ENCODE measurements around the gene TFDP1.
"Not testable (repeated sequence)": the region's sequence is repeated elsewhere in the genome, so short reads cannot be mapped to it uniquely, and the experiment has no call there.

Gene TFDP1

DNA sequence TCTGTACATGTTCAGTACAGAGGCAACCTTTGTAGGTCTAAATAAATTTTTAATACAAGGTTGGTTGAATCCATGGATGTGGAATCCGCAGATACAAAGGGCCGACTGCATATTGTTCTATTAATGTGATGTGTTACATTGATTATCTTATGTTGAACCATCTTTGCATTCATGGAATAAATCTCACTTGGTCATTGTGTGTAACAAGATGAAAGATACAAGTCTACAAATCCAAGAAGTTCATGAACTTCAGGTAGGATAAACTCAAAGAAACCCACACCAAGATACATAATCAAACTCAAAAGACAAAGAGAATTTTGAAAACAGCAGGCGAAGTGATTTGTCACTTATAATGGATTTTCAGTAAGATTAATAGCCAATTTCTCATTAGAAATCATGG, 8.0 kb upstream of the TFDP1 start:
- DNase-seq, result no peak

DNA sequence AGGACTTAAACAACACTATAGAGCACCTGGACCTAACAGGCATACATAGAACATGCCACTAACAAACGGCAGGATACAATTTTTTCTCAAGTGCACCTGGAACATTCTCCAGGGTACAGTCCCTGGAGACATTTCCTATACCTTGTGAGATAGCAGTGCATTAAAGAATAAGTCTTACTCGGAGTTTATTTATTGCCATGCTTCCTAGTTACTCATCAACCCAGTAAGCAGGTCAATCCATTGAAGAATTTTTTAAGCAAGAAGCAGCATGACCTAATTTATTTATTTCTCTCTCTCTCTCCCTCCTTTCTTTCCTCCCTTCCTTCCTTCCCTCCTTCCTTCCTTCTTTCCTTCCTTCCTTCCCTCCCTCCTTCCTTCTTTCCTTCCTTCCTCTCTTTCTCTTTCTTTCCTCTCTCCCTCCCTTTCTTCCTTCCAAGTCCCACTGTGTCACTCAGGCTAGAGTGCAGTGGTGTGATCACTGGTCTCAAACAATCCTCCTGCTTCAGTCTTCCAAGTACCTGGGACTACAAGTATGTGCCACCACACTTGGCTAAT, 6.6 kb upstream of the TFDP1 start:
- no peak for DNase-seq

DNA sequence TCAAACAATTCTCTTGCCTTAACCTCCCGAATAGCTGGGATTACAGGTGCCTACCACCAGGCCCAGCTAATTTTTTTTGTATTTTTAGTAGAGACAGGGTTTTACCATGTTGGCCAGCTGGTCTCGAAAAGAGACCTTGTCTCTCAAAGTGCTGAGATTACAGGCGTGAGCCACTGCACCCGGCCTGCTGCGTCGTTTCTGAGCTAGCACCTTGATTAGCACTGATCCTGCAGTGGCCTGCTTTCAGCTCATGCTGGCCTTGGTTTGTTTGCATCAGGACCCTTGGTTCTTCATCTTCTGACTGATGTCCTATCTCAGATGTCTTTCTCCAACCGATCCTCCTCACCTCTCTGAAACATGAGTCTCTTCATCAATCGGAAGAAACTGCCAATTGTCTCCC, 4.9 kb upstream of the TFDP1 start:
- DNase-seq, result no peak

DNA sequence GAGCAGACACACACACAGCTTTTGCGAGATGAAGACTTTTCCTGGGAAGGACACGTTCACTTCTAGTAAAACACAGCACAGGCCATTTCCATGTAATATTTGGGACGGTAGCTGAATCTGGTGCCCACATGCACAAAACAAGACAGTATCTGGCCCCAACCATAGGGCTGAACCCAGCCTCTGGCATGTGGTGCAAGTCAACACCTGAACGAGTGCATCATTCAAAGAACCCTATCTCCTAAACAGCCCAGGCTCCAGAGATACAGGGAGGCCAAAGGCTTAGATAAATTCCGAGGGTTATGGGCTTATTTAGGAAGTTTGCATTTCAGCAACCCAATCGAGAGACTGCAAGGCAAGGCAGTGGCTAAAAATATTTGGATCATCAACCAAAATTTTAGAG, 2.7 kb upstream of the TFDP1 start:
- DNase-seq, result no peak

DNA sequence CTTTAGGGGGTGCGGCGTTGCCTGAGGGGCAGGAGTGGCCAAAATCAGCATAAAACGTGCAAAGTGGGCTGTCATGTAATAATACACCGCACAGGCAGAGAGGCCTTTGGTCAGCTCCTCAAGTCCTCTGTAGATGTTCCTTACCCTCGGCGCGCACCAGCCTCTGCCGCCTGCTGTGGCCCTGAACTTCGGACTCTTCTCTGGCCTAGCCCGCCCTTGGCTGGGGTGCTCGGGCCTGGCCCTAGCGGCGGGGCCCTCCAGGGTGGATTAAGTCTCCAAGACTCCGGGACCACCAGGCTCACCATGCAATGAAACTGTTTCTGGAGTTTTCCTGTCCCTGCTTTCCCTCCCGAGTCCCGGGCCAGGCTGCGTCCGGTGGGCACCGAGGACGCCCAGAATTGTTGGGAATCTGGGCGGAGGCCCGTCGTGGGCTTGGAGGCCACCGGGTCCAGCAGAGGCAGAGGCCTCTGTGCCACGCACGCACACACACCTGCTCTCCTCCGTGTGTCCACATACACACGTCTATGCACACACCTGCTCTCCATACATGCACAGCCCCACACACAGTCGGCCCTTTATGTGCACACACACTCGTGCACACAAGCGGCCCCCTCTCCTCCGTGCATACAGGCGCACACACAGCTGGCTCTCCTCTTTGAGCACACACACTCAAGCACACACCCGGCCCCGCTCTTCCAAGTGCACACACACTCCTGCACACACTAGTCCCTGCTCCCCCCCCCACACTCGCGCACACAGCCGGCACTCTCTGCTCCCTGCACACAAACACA, 1.5 kb upstream of the TFDP1 start:
- no peak for DNase-seq

DNA sequence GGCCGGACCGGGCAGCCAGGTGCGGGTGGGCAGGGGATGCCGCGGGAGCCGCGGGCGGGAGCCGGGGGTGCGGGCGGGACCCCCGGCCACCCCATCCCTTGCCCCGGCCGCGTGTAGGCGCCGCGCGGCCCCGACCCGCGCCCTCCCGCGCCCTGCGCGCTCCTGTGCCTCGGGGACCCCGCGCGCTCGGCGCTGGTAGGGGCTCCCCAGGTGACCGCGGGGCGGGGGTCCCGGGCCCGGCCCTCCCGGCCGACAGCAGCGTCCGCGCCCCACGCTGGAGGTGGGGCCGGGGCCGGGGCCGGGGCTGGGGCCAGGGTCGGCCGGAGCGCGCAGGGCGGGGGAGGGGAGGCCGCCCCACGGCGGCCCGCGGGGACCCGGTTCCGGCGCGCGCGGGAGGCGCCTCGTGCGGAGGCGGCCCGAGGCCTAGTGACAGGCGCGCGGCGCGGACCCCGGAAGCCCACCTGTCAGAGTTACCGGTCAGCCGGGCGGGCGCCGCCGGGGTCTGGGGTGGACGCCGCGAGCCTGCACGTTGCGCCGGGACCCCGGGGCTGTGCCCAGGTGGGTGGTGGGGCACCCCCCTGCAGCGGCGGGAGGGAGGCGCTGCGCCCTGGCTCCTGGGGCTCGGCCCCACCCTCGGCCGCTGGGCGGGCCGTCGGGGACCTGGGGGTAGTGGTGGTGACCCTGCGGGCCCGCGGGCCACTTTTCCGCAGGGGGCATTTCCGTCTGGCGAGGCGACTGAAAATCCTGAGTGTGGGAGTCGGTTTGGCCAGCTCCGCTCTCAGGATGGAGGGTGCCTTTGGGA, 518 bp downstream of the TFDP1 start:
- no peak for DNase-seq

DNA sequence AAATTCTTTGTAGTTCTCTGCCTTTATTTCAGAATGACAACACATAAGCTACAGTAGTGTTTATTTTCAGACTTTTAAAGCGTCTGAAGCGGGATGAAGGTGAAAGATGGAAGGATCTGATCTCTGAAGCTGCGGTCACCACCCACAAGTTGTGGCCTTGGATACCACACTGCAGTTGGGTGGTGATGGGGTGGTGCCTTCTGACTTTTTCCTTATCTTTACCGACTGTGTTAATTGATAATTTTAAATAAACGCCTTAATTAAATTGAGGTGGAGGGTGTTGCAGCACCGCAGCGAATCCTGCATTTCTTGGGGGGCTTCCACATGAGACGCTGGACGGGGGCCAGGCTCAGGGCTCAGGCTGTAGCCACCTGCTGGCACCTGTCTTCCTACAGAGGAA, 1.3 kb downstream of the TFDP1 start:
- DNase-seq, result no peak

DNA sequence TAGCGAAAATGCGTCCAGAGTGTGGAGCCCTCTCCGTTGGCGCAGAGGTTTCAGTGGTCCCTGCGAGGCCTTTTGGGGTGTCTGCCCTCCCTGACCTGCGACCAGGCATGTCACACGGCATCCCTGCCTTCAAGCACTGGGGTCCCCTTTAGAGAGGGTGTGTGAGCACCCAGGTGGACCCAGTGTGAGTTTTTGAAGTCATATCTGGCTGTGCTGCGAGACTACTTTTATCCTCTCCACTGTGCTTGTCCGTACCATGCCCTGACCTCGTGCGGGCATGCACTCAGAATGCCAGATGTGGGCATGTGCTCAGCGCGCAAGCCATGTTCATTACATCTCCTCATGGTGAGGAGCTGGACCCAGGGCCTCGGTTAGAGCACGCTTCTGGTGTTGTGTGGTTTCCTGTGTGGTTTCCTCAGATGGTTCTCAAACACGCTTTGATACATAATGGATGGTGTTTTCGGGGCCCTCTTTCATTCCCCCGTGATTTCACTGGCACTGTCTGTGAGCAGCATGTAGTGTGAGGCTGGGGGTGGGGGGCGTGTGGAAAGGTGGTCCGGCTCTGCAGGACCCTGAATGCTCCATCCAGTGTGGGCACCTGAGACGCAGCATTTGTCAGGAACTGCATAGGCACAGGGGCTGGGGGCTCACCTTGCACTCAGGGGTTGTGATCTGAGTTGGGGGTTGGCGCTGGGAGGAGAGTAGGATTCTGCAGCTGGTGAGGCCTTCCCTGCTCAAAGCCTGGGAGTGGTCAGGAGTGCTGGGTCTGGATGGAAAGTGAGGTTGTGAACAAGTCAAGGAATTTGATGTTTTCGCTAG, 2.3 kb downstream of the TFDP1 start:
- DNase-seq, result no peak

DNA sequence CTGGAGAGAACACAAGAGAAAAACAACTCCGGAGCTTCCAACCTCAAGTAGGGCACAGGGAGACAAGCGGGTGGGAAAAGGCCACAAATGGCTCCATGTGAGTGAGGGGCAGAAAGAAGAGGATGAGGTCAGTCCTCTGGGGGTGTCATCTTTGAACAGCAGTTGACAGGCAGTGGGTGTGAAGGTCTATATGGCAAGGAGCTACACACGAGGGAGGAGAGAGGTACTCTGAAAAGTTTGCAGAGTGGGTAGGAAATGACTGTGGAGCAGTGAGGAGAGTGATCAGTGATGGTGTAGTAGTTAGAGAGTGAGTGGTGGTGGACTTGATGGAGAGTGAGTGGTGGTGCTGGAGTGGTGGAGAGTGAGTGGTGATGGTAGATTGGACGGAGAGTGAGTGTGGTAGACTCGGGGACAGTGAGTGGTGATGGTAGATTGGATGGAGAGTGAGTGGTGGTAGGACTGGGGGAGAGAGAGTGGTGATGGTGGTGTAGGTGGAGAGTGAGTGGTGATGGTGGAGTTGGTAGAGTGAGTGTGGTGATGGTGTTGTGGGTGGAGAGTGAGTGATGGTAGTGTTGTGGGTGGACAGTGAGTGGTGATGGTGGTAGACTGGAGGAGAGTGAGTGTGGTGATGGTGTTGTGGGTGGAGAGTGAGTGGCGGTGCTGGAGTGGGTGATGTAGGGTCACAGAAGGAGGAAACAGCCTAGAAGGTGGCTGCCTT, 4.0 kb downstream of the TFDP1 start:
- no peak for DNase-seq

DNA sequence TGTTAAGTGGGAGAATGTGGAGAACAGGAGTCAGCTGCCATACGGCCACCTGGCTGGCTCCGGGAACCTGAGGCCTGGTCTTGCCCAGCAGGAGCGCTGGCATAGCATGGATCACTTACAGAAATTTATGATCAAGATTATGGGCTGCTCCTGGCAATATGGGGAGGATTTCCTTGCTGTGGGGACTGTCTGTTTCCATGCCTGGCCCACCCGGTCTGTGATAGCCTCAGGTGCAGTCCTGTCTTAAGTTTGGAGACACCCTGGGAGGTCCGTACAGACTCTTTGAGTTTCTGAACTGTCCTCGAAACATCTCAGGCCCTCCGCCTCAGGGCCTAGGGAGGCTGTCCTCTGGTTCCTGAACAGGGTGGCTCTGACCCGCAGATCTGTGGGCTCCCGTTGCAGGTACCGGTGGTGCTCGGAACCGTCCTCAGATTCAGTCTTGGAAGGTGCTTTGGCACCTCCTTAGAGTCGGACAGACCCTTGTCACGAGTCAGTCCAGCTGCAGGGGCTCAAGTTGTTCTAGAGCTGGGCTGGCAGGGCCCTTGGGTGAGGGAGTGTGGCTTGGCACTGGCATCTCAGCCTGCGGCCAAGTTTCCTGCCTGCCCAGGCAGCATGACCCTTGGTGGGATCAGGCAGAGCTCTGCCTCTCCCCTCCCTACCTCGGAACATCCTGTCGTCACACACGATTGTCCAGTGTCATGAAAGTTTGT, 4.9 kb downstream of the TFDP1 start:
- DNase-seq, result no peak

DNA sequence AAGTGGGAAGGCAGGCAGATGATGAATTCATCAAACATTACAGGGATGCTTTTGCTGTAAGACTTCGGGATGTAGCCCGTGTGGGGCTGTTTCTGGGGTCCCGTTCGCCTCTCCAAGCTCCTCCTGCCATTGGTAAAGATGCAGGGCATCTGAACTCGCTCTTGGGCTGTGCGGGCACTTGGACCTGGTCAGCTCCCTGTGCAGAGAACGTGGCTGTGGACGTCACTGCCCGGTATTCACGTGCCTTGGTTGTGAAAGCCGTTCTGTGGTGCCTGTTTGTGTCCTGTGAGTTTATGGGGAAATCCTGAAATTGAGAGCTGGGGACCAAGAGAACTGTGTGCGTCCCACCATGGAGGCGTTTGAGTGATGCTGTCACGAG, 5.4 kb downstream of the TFDP1 start:
- DNase-seq, result no peak

DNA sequence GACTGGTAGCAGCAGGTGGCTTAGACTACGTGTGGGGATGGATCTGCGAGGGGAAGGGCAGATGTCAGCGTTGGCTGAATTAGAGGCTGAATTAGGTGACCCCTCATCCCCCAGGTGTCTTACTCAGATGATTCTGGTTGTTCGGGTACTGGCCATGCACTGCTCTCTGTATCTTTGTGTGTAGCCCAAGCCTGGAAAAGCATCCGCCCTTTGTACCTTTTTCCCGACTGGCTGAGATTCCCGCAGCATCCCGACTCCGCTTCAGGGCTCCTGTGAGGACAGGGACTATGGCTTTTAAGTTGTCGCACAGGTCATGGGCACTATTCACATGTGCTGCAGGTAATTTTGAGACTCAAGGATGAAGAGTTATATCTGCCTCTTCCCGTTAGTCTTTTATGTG, 7.2 kb downstream of the TFDP1 start:
- DNase-seq, result no peak

DNA sequence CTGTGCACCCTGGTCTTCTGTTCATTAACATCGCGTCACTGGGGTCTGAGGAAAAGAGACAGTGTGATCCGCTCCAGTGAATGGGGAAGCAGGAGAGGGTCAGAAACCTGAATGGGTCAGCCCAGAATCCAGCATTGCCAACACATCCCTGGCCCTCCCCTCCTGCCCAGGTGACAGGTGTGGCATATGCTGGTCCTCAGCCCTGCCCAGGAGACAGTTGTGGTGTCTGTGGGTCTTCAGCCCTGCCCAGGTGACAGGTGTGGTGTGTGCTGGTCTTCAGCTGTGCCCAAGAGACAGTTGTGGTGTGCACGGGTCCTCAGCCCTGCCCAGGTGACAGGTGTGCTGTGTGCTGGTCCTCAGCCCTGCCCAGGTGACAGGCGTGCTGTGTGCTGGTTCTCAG, 8.0 kb downstream of the TFDP1 start:
- no peak for DNase-seq

DNA sequence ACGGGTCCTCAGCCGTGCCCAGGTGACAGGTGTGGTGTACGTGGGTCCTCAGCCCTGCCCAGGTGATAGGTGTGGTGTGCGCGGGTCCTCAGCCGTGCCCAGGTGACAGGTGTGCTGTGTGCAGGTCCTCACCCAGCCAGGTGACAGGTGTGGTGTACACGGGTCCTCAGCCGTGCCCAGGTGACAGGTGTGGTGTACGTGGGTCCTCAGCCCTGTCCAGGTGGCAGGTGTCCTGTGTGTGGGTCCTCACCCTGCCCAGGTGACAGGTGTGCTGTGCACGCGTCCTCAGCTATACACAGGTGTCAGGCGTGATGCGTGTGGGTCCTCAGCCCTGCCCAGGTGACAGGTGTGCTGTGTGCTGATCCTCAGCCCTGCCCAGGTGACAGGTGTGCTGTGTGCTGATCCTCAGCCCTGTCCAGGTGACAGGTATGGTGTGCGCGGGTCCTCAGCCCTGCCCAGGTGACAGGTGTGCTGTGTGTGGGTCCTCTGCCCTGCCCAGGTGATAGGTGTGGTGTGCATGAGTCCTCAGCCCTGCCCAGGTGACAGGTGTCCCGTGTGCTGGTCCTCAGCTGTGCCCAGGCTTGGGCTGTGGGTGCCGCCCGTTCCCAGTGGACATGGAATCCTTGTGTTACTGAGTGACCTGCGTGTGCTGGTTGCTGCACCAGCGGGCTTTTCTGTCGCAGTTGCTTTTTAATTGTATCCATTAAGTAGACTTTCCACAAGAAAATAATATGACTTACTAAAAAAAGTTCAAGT, 9.7 kb downstream of the TFDP1 start:
- DNase-seq, result not testable (repeated sequence)

DNA sequence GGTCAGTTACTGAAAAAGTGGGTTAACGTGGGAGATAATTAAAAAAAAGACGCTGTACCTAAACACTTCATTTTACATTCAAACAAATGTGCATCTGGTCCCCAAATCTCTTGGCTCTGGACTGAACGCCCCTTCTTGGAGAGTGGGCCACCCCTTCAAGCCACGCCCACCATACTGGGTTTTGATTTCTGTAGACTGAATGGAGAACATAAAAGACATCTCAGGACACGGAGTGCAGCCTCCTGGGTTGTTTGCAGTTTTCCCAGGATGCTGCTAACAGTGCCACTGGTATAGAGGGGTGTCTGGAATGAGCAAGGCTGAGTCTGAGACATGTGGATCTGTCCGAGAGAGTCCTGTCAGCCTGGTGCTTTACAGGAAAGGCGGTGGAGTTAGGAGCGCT, 10.6 kb downstream of the TFDP1 start:
- no peak for DNase-seq

DNA sequence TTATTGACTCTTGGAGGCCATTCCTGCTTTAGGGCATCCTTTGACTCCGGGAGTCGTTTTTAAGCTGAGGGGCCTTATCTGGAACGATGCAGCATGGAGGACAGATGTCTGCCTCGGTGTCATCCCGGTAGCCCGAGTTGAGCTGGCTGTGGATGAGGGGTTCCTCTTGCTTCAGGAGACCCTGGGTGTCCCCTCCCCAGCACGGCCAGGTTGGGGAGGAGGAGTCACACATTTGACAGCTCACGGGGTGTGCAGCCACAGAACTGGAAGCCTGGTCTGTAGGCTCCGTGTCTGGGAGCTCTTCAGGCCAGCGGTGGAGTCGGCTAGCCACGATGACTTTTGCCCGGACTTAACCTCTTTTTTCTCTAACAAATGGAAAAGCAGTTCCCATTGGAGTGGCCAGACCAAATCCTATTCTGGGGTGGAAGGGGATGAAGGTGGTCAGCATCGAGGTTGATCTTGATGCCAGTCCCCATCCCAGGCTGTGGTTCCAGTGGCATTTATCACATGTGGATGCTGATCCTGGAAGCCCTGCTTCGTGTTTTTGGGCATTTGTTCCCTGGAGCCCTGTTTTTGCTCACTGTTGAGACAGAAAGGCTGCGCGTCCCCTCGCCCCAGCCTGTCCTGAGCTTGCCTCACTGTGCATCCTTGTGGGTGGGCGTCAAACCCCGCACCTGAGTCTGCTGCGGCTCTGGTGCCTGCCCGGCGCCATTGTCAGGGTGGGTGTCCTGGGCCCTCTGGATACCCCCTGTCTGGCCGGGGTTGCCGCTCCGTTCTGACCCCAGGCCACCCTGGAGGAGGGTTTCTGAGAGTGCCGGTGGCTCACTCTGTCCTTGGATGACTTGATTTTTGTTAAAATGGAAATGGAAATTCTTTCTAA, 12.0 kb downstream of the TFDP1 start:
- no peak for DNase-seq

DNA sequence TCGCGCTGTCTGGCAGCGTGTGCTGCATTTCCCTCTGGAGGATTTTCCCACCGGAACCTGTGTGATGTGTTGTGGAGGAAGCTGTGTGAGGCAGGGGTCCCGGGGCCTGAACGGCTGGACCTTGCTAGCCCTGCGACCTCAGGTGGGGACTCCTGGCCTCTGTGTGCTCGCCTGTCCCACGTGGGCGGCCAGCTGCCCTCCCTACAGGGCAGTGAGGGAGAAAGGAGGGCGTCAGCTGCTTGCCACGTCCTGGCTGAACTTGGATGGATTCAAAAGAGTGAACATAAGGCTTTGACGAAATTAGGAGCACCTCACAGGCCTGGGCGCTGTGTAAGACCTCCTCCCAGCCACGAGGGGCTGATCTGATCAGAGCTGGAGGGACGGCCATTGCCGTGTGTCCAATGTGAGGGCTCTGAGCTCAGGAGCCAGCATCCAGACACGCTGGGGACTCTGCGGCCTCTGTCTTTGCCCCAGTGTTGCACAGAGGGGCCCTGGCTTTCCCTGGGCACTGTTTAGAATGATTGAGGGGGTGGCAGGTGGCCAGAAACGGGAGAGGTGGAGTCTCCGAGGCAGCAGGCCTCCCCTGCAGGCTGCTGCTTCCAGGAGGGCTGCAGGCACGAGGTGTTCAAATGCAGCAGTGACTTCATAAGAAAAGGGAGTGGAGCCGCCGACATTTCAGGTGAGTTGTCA, 13.0 kb downstream of the TFDP1 start:
- no peak for DNase-seq

DNA sequence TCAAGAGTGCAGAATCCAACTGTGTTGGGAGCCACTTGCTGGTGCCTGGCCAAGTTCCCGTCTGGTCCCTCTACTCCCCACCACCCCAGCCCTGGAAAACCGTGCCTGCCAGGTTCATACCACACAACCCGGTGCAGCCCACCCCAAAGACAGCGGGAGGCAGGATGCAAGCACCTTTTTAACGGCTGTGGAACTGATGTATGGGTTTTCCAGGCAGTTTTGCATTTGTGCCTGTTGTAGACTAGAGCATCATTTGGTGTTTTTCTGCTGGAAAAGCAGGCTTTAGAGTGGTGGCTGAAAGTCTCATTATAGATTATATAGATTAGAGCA, 13.5 kb downstream of the TFDP1 start:
- no peak for DNase-seq

DNA sequence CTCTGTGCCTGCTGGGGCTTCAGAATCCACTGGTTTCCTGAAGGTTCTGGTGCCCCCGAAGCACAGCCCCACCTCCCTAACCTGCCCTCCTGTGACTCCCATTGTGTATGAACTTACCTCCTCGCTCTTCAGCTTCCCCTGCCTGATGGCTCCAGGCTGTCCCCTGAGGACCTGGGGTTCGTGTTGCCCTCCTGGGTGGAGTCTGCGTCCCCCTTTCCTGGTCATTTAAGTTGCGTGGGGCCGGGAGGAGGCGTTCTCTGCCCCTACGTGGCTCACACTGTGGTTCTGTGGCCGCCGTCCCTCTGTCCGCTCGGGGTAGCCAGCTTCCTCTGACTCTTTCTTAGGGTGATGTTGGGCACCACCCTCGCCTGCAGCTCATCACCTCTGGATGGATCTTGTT, 13.9 kb downstream of the TFDP1 start:
- DNase-seq, result no peak

DNA sequence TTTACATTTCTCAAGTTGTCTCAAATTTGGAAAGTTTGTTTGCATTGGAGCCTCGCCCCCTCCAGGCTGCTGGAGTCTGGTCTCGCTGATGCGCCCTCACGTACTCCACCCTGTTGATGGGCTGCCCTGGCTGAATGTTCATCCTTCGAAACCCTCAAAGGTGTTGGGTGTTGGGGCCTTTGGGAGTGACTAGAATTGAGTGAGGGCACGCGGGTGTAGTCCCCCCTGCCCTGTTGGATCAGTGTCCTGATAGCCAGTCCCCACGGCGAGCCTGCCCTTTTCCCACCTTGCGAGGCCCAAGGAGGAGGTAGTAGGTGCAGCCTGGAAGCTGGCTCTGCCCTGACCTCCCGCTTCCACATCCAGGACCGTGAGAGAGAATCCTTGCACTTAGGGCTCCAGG, 14.8 kb downstream of the TFDP1 start:
- no peak for DNase-seq

All from CD4-positive, alpha-beta T cell treated with Interleukin-10 for 1 hour (primary cell).